HCT116 (cell line): ENCODE measurements around the gene LHX3. TPM values are rescaled to one million over a fixed set of nuclear protein-coding genes. Genes with fewer than 3 reads are reported as not detected.

Source experiments
- ATAC-seq: fragments of 200-7000 bp; cut with Tn5 transposase; 2 replicates; pipeline ENCODE4 v1.9.1; 2020; ENCODE audit warnings: mild to moderate bottlenecking, moderate library complexity
- BruUV-seq: library from RNA; stranded (reverse); fragments of 400-500 nt; replicated peaks from 2 replicates; lab custom pipeline; 2021; lab: Mats Ljungman, UMichigan
- CTCF ChIA-PET: fragments of 300-600 bp; sonication (Branson Sonifier 250); formaldehyde crosslinking; loops from one replicate; lab custom pipeline; 2021; ENCODE audit warnings: antibody characterized with exemption; lab: Charles Lee
- POLR2A ChIA-PET: fragments of 300-600, 350-600 bp; sonication (Branson Sonifier 250); formaldehyde crosslinking; loops from one replicate; lab custom pipeline; 2021; ENCODE audit warnings: antibody characterized with exemption; lab: Charles Lee
- RAD21 ChIA-PET, 2 experiments: fragments of 300-600 bp; sonication (Branson Sonifier 250); formaldehyde crosslinking; loops; one replicate each; lab custom pipeline; 2023; ENCODE audit warnings: low total read pairs in 2 of 2; ENCODE audit not compliant: uncharacterized antibody in 2 of 2, unreplicated experiment in 2 of 2, low non-redundant PET in 1 of 2; lab: Charles Lee
- DNase-seq: peaks from one replicate; pipeline ENCODE4 v3.0.0-alpha.2; 2010; ENCODE audit warnings: low read depth, low spot score
- H2AFZ ChIP-seq: fragments of 200-600 bp; shearing (Covaris generic), sonication (generic); 2 replicates; pipeline ENCODE4 v1.6.1; 2017; ENCODE audit warnings: low read depth, mixed run types, mixed read lengths, antibody characterized with exemption, low read length; ENCODE audit not compliant: poor library complexity, severe bottlenecking
- H3K27ac ChIP-seq: 2 replicates; pipeline ENCODE4 v1.5.1; 2012; ENCODE audit warnings: low read depth, low read length
- H3K27me3 ChIP-seq: fragments of 200-600 bp; sonication (generic); 2 replicates; pipeline ENCODE4 v1.6.1; 2016; ENCODE audit warnings: mixed run types, low read length, mixed read lengths; ENCODE audit not compliant: insufficient read depth
- H3K36me3 ChIP-seq, 2 experiments: fragments of 200-500 bp in 1 of 2; fragments of 200-600 bp in 1 of 2; sonication (Bioruptor generic) in 1 of 2; sonication (generic) in 1 of 2; 2 replicates each; pipeline versions ENCODE4 v1.5.1 to v1.6.1; 2014 to 2016; ENCODE audit warnings: low read length in 2 of 2, inconsistent platforms in 1 of 2, mixed read lengths in 1 of 2, mixed run types in 1 of 2; ENCODE audit not compliant: insufficient read depth in 2 of 2, control insufficient read depth in 1 of 2
- H3K4me1 ChIP-seq, 2 experiments: fragments of 200-600 bp in 1 of 2; sonication (generic) in 1 of 2; 2 replicates each; pipeline versions ENCODE4 v1.5.1 to v1.6.1; 2012 to 2017; ENCODE audit warnings: low read length in 2 of 2, inconsistent platforms in 1 of 2, mild to moderate bottlenecking in 1 of 2, mixed read lengths in 1 of 2, mixed run types in 1 of 2, moderate library complexity in 1 of 2; ENCODE audit not compliant: insufficient read depth in 2 of 2, control insufficient read depth in 1 of 2
- H3K4me2 ChIP-seq: fragments of 200-600 bp; sonication (generic); 2 replicates; pipeline ENCODE4 v1.6.1; 2017; ENCODE audit warnings: mixed run types, low read length, mixed read lengths
- H3K4me3 ChIP-seq, 2 experiments: fragments of 200-600 bp in 1 of 2; sonication (generic) in 1 of 2; replicated peaks in 1 of 2; 2 replicates each; pipeline ENCODE4 v1.5.1; 2011 to 2016; ENCODE audit warnings: low read length in 2 of 2, control low read depth in 1 of 2, low read depth in 1 of 2, mild to moderate bottlenecking in 1 of 2, mixed read lengths in 1 of 2, mixed run types in 1 of 2
- H3K79me2 ChIP-seq: fragments of 200-600 bp; sonication (generic); 2 replicates; pipeline ENCODE4 v1.6.1; 2017; ENCODE audit warnings: mild to moderate bottlenecking, mixed run types, low read length, moderate library complexity, mixed read lengths; ENCODE audit not compliant: insufficient read depth
- H3K9ac ChIP-seq: fragments of 200-600 bp; sonication (generic); 2 replicates; pipeline ENCODE4 v1.6.1; 2016; ENCODE audit warnings: low read length, mixed read lengths
- H3K9me2 ChIP-seq: fragments of 200-600 bp; sonication (generic), shearing (Covaris generic); 2 replicates; pipeline ENCODE4 v1.6.1; 2017; ENCODE audit warnings: mixed run types, mild to moderate bottlenecking, moderate library complexity; ENCODE audit not compliant: insufficient read depth
- H3K9me3 ChIP-seq, 2 experiments: fragments of 200-500 bp in 1 of 2; fragments of 200-600 bp in 1 of 2; sonication (Bioruptor generic) in 1 of 2; sonication (generic) in 1 of 2; 2 replicates each; pipeline ENCODE4 v1.6.1; 2014 to 2017; ENCODE audit warnings: low read length in 2 of 2, mixed read lengths in 2 of 2, inconsistent platforms in 1 of 2, low read depth in 1 of 2, mild to moderate bottlenecking in 1 of 2, mixed run types in 1 of 2, moderate library complexity in 1 of 2; ENCODE audit not compliant: control insufficient read depth in 1 of 2, insufficient read depth in 1 of 2
- H4K20me1 ChIP-seq: fragments of 200-600 bp; sonication (generic), shearing (Covaris generic); 2 replicates; pipeline ENCODE4 v1.6.1; 2017; ENCODE audit warnings: mixed run types, mild to moderate bottlenecking, moderate library complexity; ENCODE audit not compliant: insufficient read depth
- ATF3 ChIP-seq: IDR thresholded peaks from 2 replicates; pipeline ENCODE4 v1.6.1; 2012
- CBX3 ChIP-seq: IDR thresholded peaks from 2 replicates; pipeline ENCODE4 v1.6.1; 2012; ENCODE audit warnings: low read depth
- CEBPB ChIP-seq: IDR thresholded peaks from 2 replicates; pipeline ENCODE4 v1.6.1; 2012; ENCODE audit warnings: low read depth
- ELF1 ChIP-seq: IDR thresholded peaks from 2 replicates; pipeline ENCODE4 v1.6.1; 2012; ENCODE audit warnings: low read depth, borderline replicate concordance
- JUND ChIP-seq: IDR thresholded peaks from 2 replicates; pipeline ENCODE4 v1.6.1; 2012
- POLR2AphosphoS5 ChIP-seq: IDR thresholded peaks from 2 replicates; pipeline ENCODE4 v1.6.1; 2011; ENCODE audit warnings: mild to moderate bottlenecking, low read depth, low read length, moderate library complexity
- REST ChIP-seq: IDR thresholded peaks from 2 replicates; pipeline ENCODE4 v1.6.1; 2012; ENCODE audit warnings: low read depth
- SIN3A ChIP-seq: IDR thresholded peaks from 2 replicates; pipeline ENCODE4 v1.6.1; 2012; ENCODE audit warnings: low read depth
- SRF ChIP-seq: IDR thresholded peaks from 2 replicates; pipeline ENCODE4 v1.6.1; 2012; ENCODE audit warnings: low read depth
- TCF7L2 ChIP-seq: IDR thresholded peaks from 2 replicates; pipeline ENCODE4 v1.7.0; 2011; ENCODE audit warnings: borderline replicate concordance, inconsistent platforms; ENCODE audit not compliant: insufficient read depth, insufficient read length; ENCODE audit errors: extremely low read depth
- YY1 ChIP-seq: IDR thresholded peaks from 2 replicates; pipeline ENCODE4 v1.6.1; 2011; ENCODE audit warnings: low read length, low read depth, moderate library complexity, mild to moderate bottlenecking; ENCODE audit not compliant: insufficient replicate concordance; ENCODE audit errors: extremely low read depth
- ZBTB33 ChIP-seq: IDR thresholded peaks from 2 replicates; pipeline ENCODE4 v1.6.1; 2011; ENCODE audit warnings: mild to moderate bottlenecking, low read length, moderate library complexity; ENCODE audit not compliant: insufficient replicate concordance; ENCODE audit errors: extremely low read depth
- ZNF274 ChIP-seq: fragments of 200-500 bp; sonication (Bioruptor generic); IDR thresholded peaks from 2 replicates; pipeline ENCODE4 v1.6.1; 2014; ENCODE audit warnings: mild to moderate bottlenecking, low read depth, low read length, inconsistent platforms
- intact Hi-C: fragments of 100-400 bp; cut with micrococcal nuclease; formaldehyde crosslinking; loops from 2 replicates; pipeline ENCODE4 v1.10.0; 2022
- total RNA-seq: library from RNA; stranded (reverse); gene quantifications from one replicate; pipeline ENCODE4 v1.2.1, GENCODE V29; 2021; ENCODE audit not compliant: unreplicated experiment

The LHX3 gene
- total RNA-seq, 1 experiment from 2014 or later = not detected

GRCh38 chr9:136181784-136182419, 23.0 kb downstream of the LHX3 start:
- Histone ChIP-seq H4K20me1 (no peaks in the 10 kb centered on the region), H3K4me3 (no peak overlapping the region), H3K27me3 (no peaks in the 10 kb centered on the region), H3K36me3 (no peaks in the 10 kb centered on the region), H3K79me2 (no peaks in the 10 kb centered on the region), H3K4me1 (no peaks in the 10 kb centered on the region), H3K4me2 (no peak overlapping the region), H3K9me3 (no peaks in the 10 kb centered on the region), H3K9ac (no peak overlapping the region), H2AFZ (no peak overlapping the region), H3K9me2 (no peaks in the 10 kb centered on the region), H3K27ac (no peak overlapping the region)
- intact Hi-C loops = no loop called here
- CTCF ChIA-PET = no interaction called here
- DNase-seq (no peak), ATAC-seq (0 out of 2 replicates have a peak, but pooled peaks have one; percentile 20)
- no peak for TF ChIP-seq REST
- no peak for TF ChIP-seq ZBTB33
- TF ChIP-seq ELF1 = no peak
- no peak for TF ChIP-seq ATF3
- TF ChIP-seq SIN3A = no peak
- no peak for TF ChIP-seq ZNF274
- TF ChIP-seq TCF7L2 = no peak
- no peak for TF ChIP-seq JUND
- TF ChIP-seq CEBPB = no peak
- TF ChIP-seq POLR2AphosphoS5 = no peak
- TF ChIP-seq CBX3 = no peak
- TF ChIP-seq SRF = no peak
- TF ChIP-seq YY1 = no peak
- POLR2A ChIA-PET = no interaction called here
- RAD21 ChIA-PET = no interaction called here
- BruUV-seq = no TSS peak
